ENCODE data around the gene CDH15. TPM values are rescaled to one million over a fixed set of nuclear protein-coding genes. Genes with fewer than 3 reads are reported as not detected.
A peak's percentile ranks its signal among the peaks of the same experiment; 100 is the strongest.

CDH15 gene
- total and polyA plus RNA-seq, 2 of the 13 experiments (the other 11 are each of a cell fraction or from before 2014, with no cell fraction given), result 0.74 to 2.2 TPM

DNA sequence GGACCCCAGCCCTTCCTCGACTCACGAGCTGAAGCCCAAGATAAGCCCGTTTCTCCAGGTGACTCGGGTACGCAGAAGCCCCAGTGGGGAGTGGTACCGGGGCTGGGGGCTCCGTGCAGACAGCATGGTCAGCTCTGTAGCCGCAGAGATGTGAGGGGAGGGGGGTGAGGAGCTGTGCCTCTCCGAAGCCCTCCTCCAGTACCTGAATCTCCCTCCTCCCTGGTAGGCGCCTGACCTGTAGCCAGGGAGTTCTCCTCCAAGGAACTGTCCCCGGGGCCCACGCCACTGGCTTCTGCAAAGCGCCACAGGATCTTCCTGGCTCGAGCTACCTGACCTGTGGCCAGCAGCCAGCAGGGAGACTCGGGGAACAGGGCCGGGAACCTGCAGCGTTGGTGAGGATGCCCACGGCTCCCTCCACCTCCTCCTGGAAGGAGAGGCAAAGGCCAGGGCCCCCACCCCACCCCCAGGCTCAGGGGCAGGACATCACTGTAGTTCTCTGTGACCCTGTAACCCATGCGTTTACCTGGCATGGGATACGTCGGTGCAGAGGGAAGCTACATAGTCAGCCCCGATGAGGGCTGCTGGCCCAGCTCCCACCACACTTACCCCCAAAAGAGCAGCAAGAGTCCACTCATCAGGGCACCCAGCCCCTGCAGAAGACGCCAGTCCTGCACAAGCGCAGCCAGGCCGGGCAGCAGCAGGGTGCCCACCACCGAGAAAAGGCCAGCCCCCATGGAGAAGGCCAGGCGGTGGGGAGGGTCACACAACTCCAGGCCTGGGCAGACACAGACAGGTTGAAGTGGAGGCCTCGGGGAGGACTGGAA, 27.1 kb downstream of the CDH15 start (continued):
- TF ChIP-seq ZBTB21 (CRISPR knock-in tag; IDR thresholded peaks at IDR 0.05) (no peak), MXI1 (IDR thresholded peaks at IDR 0.05; ENCODE audit: borderline replicate concordance, low read depth, low read length) (no peak), THAP7 (CRISPR knock-in tag; IDR thresholded peaks at IDR 0.05) (no peak), ZNF263 (CRISPR knock-in tag; IDR thresholded peaks at IDR 0.05) (peak; percentile 84), CENPX (CRISPR knock-in tag; IDR thresholded peaks at IDR 0.05) (no peak), ZNF703 (CRISPR knock-in tag; IDR thresholded peaks at IDR 0.05; ENCODE audit: borderline replicate concordance) (no peak), ZNF432 (CRISPR knock-in tag; IDR thresholded peaks at IDR 0.05; ENCODE audit: borderline replicate concordance) (no peak), SMYD3 (CRISPR knock-in tag; IDR thresholded peaks at IDR 0.05) (no peak), HOXD1 (CRISPR knock-in tag; IDR thresholded peaks at IDR 0.05) (no peak), HOXA7 (CRISPR knock-in tag; IDR thresholded peaks at IDR 0.05) (no peak), AHDC1 (CRISPR knock-in tag; IDR thresholded peaks at IDR 0.05; ENCODE audit: borderline replicate concordance) (no peak), KMT2B (CRISPR knock-in tag; IDR thresholded peaks at IDR 0.05) (no peak), ZNF75D (CRISPR knock-in tag; IDR thresholded peaks at IDR 0.05; ENCODE audit: borderline replicate concordance) (no peak)
- TF ChIP-seq, protein P1, sequence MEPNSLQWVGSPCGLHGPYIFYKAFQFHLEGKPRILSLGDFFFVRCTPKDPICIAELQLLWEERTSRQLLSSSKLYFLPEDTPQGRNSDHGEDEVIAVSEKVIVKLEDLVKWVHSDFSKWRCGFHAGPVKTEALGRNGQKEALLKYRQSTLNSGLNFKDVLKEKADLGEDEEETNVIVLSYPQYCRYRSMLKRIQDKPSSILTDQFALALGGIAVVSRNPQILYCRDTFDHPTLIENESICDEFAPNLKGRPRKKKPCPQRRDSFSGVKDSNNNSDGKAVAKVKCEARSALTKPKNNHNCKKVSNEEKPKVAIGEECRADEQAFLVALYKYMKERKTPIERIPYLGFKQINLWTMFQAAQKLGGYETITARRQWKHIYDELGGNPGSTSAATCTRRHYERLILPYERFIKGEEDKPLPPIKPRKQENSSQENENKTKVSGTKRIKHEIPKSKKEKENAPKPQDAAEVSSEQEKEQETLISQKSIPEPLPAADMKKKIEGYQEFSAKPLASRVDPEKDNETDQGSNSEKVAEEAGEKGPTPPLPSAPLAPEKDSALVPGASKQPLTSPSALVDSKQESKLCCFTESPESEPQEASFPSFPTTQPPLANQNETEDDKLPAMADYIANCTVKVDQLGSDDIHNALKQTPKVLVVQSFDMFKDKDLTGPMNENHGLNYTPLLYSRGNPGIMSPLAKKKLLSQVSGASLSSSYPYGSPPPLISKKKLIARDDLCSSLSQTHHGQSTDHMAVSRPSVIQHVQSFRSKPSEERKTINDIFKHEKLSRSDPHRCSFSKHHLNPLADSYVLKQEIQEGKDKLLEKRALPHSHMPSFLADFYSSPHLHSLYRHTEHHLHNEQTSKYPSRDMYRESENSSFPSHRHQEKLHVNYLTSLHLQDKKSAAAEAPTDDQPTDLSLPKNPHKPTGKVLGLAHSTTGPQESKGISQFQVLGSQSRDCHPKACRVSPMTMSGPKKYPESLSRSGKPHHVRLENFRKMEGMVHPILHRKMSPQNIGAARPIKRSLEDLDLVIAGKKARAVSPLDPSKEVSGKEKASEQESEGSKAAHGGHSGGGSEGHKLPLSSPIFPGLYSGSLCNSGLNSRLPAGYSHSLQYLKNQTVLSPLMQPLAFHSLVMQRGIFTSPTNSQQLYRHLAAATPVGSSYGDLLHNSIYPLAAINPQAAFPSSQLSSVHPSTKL (CRISPR knock-in tag; IDR thresholded peaks at IDR 0.05), result no peak
- TF ChIP-seq, protein P2, sequence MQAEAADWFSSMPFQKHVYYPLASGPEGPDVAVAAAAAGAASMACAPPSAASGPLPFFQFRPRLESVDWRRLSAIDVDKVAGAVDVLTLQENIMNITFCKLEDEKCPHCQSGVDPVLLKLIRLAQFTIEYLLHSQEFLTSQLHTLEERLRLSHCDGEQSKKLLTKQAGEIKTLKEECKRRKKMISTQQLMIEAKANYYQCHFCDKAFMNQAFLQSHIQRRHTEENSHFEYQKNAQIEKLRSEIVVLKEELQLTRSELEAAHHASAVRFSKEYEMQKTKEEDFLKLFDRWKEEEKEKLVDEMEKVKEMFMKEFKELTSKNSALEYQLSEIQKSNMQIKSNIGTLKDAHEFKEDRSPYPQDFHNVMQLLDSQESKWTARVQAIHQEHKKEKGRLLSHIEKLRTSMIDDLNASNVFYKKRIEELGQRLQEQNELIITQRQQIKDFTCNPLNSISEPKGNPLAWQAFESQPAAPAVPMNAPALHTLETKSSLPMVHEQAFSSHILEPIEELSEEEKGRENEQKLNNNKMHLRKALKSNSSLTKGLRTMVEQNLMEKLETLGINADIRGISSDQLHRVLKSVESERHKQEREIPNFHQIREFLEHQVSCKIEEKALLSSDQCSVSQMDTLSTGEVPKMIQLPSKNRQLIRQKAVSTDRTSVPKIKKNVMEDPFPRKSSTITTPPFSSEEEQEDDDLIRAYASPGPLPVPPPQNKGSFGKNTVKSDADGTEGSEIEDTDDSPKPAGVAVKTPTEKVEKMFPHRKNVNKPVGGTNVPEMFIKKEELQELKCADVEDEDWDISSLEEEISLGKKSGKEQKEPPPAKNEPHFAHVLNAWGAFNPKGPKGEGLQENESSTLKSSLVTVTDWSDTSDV (CRISPR knock-in tag; IDR thresholded peaks at IDR 0.05), result 0 out of 2 replicates have a peak, but pooled peaks have one; percentile 29
